ENCODE results near the gene DNAH7. TPM values are rescaled to one million over a fixed set of nuclear protein-coding genes. Genes with fewer than 3 reads are reported as not detected.

Gene DNAH7
- total RNA-seq, 4 donors from 2014 or later: 0.05 to 0.07 (median 0.05) TPM; not detected in 1

GRCh38 chr2:195891081-195891480, 177.6 kb downstream of the DNAH7 start:
- intact Hi-C loops (cut with DNase I; ENCODE audit: low total_unique reads): no loop called here
- Histone ChIP-seq H3K4me1 (no peaks in the 10 kb centered on the region), H3K9me3 (no peaks in the 10 kb centered on the region), H3K4me3 (no peak overlapping the region), H3K27me3 (no peaks in the 10 kb centered on the region), H3K27ac (no peak overlapping the region), H3K36me3 (no peaks in the 10 kb centered on the region)
- in situ Hi-C loops (cut with MboI; ENCODE audit: low sequenced_read_pairs in 4 of 4): no loop called here
- TF ChIP-seq POLR2A (IDR thresholded peaks at IDR 0.05) (no peak), CTCF (IDR thresholded peaks at IDR 0.05 in 4 of 5, conservative IDR thresholded peaks at IDR 0.05 in 1 of 5) (no peak)
- DNase-seq: no peak
- ATAC-seq: no peak

- no peaks in the 10 kb centered on the region for H3K9me3 ChIP-seq
- H3K27me3 ChIP-seq: no peaks in the 10 kb centered on the region
- ATAC-seq: no peak
- intact Hi-C loops (cut with DNase I; ENCODE audit: low total_unique reads): no loop called here
- in situ Hi-C loops (cut with MboI; ENCODE audit: low sequenced_read_pairs in 4 of 4): no loop called here
- H3K27ac ChIP-seq: no peak overlapping the region
- no peaks in the 10 kb centered on the region for H3K36me3 ChIP-seq
- no peaks in the 10 kb centered on the region for H3K4me1 ChIP-seq
- no peak overlapping the region for H3K4me3 ChIP-seq
- no peak for TF ChIP-seq POLR2A (IDR thresholded peaks at IDR 0.05)
- no peak for TF ChIP-seq CTCF (IDR thresholded peaks at IDR 0.05 in 4 of 5, conservative IDR thresholded peaks at IDR 0.05 in 1 of 5)
- no peak for DNase-seq
Observed at GRCh38 chr2:195879153-195879552, 189.5 kb downstream of the DNAH7 start.

GRCh38 chr2:195871326-195871725, 197.3 kb downstream of the DNAH7 start:
- Histone ChIP-seq H3K4me1 (no peaks in the 10 kb centered on the region), H3K36me3 (no peaks in the 10 kb centered on the region), H3K9me3 (no peaks in the 10 kb centered on the region), H3K27me3 (no peaks in the 10 kb centered on the region), H3K4me3 (no peak overlapping the region), H3K27ac (no peak overlapping the region)
- TF ChIP-seq CTCF (IDR thresholded peaks at IDR 0.05 in 4 of 5, conservative IDR thresholded peaks at IDR 0.05 in 1 of 5) (no peak), POLR2A (IDR thresholded peaks at IDR 0.05) (no peak)
- DNase-seq (no peak), ATAC-seq (no peak)
- in situ Hi-C loops (cut with MboI; ENCODE audit: low sequenced_read_pairs in 4 of 4): no loop called here
- intact Hi-C loops (cut with DNase I; ENCODE audit: low total_unique reads): no loop called here

- no peak overlapping the region for H3K27ac ChIP-seq
- in situ Hi-C loops (cut with MboI; ENCODE audit: low sequenced_read_pairs in 4 of 4) (no loop called here), intact Hi-C loops (cut with DNase I; ENCODE audit: low total_unique reads) (no loop called here)
- TF ChIP-seq POLR2A (IDR thresholded peaks at IDR 0.05) (no peak), CTCF (IDR thresholded peaks at IDR 0.05 in 4 of 5, conservative IDR thresholded peaks at IDR 0.05 in 1 of 5) (no peak)
- no peaks in the 10 kb centered on the region for H3K4me1 ChIP-seq
- DNase-seq (no peak), ATAC-seq (no peak)
- no peaks in the 10 kb centered on the region for H3K36me3 ChIP-seq
- H3K9me3 ChIP-seq: no peaks in the 10 kb centered on the region
- H3K27me3 ChIP-seq: no peaks in the 10 kb centered on the region
- no peak overlapping the region for H3K4me3 ChIP-seq
Observed at GRCh38 chr2:195864316-195864715, 204.3 kb downstream of the DNAH7 start.

- H3K4me3 ChIP-seq: no peak overlapping the region
- H3K27ac ChIP-seq: no peak overlapping the region
- DNase-seq (no peak), ATAC-seq (no peak)
- TF ChIP-seq POLR2A (IDR thresholded peaks at IDR 0.05) (no peak), CTCF (IDR thresholded peaks at IDR 0.05 in 4 of 5, conservative IDR thresholded peaks at IDR 0.05 in 1 of 5) (no peak)
- H3K36me3 ChIP-seq: no peaks in the 10 kb centered on the region
- no peaks in the 10 kb centered on the region for H3K9me3 ChIP-seq
- intact Hi-C loops (cut with DNase I; ENCODE audit: low total_unique reads) (no loop called here), in situ Hi-C loops (cut with MboI; ENCODE audit: low sequenced_read_pairs in 4 of 4) (no loop called here)
- no peaks in the 10 kb centered on the region for H3K4me1 ChIP-seq
- no peaks in the 10 kb centered on the region for H3K27me3 ChIP-seq
Observed at GRCh38 chr2:195863564-195863963, 205.1 kb downstream of the DNAH7 start.

Data from gastrocnemius medialis (tissue), 4 donors.